ENCODE results near the gene TNS1. TPM values are rescaled to one million over a fixed set of nuclear protein-coding genes. Genes with fewer than 3 reads are reported as not detected.
A peak's percentile ranks its signal among the peaks of the same experiment; 100 is the strongest.

The TNS1 gene
- total RNA-seq, 1 donor from 2014 or later: 219 TPM

- Histone ChIP-seq H3K4me2 (ENCODE audit: low read length) (no peak overlapping the region), H3K27ac (ENCODE audit: low read depth, low read length) (no peak overlapping the region), H3K4me3 (ENCODE audit: insufficient read depth, low read depth, low read length) (no peak overlapping the region), H3K4me1 (ENCODE audit: insufficient read depth, low read length) (peaks cover 15% of the 10 kb centered on the region), H3K9ac (ENCODE audit: low read length) (no peak overlapping the region), H3K79me2 (ENCODE audit: insufficient read depth, low read length) (peaks cover 22% of the 10 kb centered on the region), H2AFZ (ENCODE audit: low read depth, low read length) (no peak overlapping the region), H3K36me3 (ENCODE audit: insufficient read depth, low read length) (no peaks in the 10 kb centered on the region), H3K9me3 (ENCODE audit: insufficient read depth, low read depth, low read length) (no peaks in the 10 kb centered on the region), H3K27me3 (ENCODE audit: insufficient read depth, low read length) (no peaks in the 10 kb centered on the region), H4K20me1 (ENCODE audit: insufficient read depth, low read length) (peaks cover 49% of the 10 kb centered on the region)
- H3K9me3 Mint-ChIP-seq (ENCODE audit: unreplicated experiment): peaks cover 2% of the 10 kb centered on the region
- peaks cover 10% of the 10 kb centered on the region for H3K4me1 Mint-ChIP-seq (ENCODE audit: low read depth, unreplicated experiment)
- H3K27ac Mint-ChIP-seq (ENCODE audit: unreplicated experiment): no peak overlapping the region
- H3K27me3 Mint-ChIP-seq (ENCODE audit: low read depth, unreplicated experiment): no peaks in the 10 kb centered on the region
- no peak for FAIRE-seq
- no peak for DNase-seq (ENCODE audit: low read depth)
- H3K36me3 Mint-ChIP-seq (ENCODE audit: low read depth, unreplicated experiment): peaks cover 5% of the 10 kb centered on the region
- TF ChIP-seq CTCF (IDR thresholded peaks at IDR 0.05; ENCODE audit: insufficient read depth, low read depth, low read length): no peak
- no peak for TF ChIP-seq EZH2 (IDR thresholded peaks at IDR 0.05; ENCODE audit: insufficient read depth, low read length)
- no peak overlapping the region for H3K4me3 Mint-ChIP-seq (ENCODE audit: unreplicated experiment)
Observed at GRCh38 chr2:217980591-217980990, 22.2 kb downstream of the TNS1 start.

GRCh38 chr2:217980036-217980435 lies 22.8 kb downstream of the TNS1 start:
- H3K4me2 ChIP-seq (ENCODE audit: low read length): peak overlapping the region; percentile 86

More at GRCh38 chr2:217980036-217980435, 22.8 kb downstream of the TNS1 start:
- peaks cover 15% of the 10 kb centered on the region for H3K4me1 ChIP-seq (ENCODE audit: insufficient read depth, low read length)
- no peak overlapping the region for H3K4me3 ChIP-seq (ENCODE audit: insufficient read depth, low read depth, low read length)
- Mint-ChIP-seq H3K27me3 (ENCODE audit: low read depth, unreplicated experiment) (no peaks in the 10 kb centered on the region), H3K27ac (ENCODE audit: unreplicated experiment) (no peak overlapping the region), H3K9me3 (ENCODE audit: unreplicated experiment) (peaks cover 2% of the 10 kb centered on the region), H3K4me3 (ENCODE audit: unreplicated experiment) (peak overlapping the region; percentile 46), H3K4me1 (ENCODE audit: low read depth, unreplicated experiment) (peaks cover 10% of the 10 kb centered on the region), H3K36me3 (ENCODE audit: low read depth, unreplicated experiment) (peaks cover 6% of the 10 kb centered on the region)
- H3K9me3 ChIP-seq (ENCODE audit: insufficient read depth, low read depth, low read length): no peaks in the 10 kb centered on the region
- no peaks in the 10 kb centered on the region for H3K36me3 ChIP-seq (ENCODE audit: insufficient read depth, low read length)
- no peaks in the 10 kb centered on the region for H3K27me3 ChIP-seq (ENCODE audit: insufficient read depth, low read length)
- DNase-seq (ENCODE audit: low read depth) (no peak), FAIRE-seq (no peak)
- H4K20me1 ChIP-seq (ENCODE audit: insufficient read depth, low read length): peaks cover 52% of the 10 kb centered on the region
- peaks cover 26% of the 10 kb centered on the region for H3K79me2 ChIP-seq (ENCODE audit: insufficient read depth, low read length)
- TF ChIP-seq CTCF (IDR thresholded peaks at IDR 0.05; ENCODE audit: insufficient read depth, low read depth, low read length) (no peak), EZH2 (IDR thresholded peaks at IDR 0.05; ENCODE audit: insufficient read depth, low read length) (no peak)
- H3K27ac ChIP-seq (ENCODE audit: low read depth, low read length): no peak overlapping the region
- H3K9ac ChIP-seq (ENCODE audit: low read length): no peak overlapping the region
- no peak overlapping the region for H2AFZ ChIP-seq (ENCODE audit: low read depth, low read length)
